GM18505 (cell line): Measurements from ENCODE around the gene KIAA1217.
"Not testable (repeated sequence)": the region's sequence is repeated elsewhere in the genome, so short reads cannot be mapped to it uniquely, and the experiment has no call there.

Experiments
- ATAC-seq: cut with Tn5 transposase; IDR thresholded peaks from one replicate; pipeline ENCODE4 v1.9.1; 2021; ENCODE audit not compliant: unreplicated experiment
- POLR2A ChIP-seq: IDR thresholded peaks from 4 replicates; pipeline ENCODE4 v1.6.1; 2011; ENCODE audit warnings: borderline replicate concordance; ENCODE audit not compliant: insufficient read depth, insufficient read length; ENCODE audit errors: extremely low read depth

KIAA1217 gene

DNA sequence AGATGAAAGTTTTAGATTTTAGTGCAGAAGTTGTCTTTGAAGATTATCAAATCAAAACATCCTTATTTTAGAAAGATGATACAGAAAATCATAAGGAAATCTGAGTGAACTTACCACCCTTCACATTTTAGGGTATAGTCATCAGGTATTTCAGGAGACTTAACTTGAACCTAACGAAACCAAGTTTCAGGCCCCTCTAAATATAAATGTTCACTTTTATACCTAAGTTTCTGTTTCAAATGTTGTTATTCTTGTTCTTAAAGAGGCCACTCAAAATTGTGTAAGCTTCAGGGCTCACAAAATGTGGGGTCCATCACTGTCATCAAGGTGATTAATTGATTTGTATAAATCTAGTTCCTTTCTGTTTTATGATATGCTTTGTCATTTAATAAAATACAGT, 216.2 kb downstream of the KIAA1217 start:
- ATAC-seq, result no peak
- TF ChIP-seq POLR2A, result no peak

DNA sequence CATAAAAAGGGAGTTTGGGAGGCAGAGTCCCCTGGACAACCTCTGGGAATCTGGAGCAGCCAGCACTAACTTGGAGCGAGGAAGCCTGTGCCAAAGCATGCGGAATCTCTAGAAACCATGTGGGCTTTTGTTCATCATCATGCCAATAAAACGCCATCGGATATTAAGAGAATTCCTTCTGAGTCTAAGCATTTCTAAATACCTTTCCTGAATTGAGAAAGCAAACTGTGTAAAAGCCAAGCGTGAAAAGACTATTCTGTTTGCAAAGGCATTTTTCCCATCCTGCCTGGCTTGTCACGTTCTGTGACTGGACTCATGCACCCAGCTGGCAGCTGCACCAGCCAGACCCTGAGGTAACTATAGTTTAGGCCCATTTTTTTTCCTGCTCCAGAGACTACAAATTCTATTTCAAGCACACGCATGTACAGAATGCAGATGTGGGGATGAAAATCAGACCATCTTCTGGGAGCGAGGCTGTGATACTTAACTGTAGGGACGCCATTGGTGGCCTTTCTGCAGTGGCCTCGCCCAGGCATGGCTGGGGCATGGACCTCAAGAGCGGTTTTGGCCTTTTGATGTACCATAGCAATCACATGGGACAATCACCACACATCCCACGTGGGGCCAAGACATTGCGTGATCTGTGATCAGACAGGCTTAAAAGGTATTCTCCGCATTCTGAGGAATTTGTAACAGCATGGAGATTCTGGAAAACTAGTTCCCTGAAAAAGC, 218.9 kb downstream of the KIAA1217 start:
- no peak for TF ChIP-seq POLR2A

DNA sequence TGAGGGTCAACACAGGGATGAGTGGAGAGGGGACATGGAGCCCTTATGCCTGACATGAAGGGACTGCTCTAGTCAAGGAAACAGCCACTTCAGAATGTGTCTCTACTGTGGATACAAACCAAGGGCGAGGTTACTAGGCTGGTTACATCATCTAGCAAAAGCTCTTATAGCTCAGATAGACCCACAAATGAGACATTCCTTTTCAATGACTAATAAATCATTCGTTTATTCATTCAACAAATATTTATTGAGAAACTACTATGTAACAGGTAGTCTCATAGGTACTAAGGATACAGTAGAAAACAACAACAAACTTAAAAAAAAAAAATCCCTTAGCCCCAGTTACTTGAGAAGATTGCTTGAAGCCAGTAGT, 219.5 kb downstream of the KIAA1217 start:
- TF ChIP-seq POLR2A, result no peak
- no peak for ATAC-seq

More for the DNA sequence above, 218.9 kb downstream of the KIAA1217 start:
- no peak for ATAC-seq

DNA sequence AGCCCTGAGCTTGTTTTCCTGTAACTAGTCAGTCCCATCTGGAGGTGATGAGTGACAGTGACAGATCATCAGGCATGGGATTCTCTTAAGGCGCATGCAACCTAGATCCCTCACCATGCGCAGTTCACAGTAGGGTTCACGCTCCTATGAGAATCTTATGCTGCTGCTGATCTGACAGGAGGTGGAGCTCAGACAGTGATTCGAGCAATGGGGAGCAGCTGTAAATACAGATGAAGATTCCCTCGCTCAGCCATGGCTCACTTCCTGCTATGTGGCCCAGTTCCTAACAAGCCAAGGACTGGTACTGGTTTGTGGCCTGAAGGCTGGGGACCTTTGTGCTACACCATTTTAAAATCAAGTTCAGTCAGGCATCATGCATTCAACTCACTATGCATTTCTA, 221.7 kb downstream of the KIAA1217 start:
- no peak for TF ChIP-seq POLR2A
- no peak for ATAC-seq

DNA sequence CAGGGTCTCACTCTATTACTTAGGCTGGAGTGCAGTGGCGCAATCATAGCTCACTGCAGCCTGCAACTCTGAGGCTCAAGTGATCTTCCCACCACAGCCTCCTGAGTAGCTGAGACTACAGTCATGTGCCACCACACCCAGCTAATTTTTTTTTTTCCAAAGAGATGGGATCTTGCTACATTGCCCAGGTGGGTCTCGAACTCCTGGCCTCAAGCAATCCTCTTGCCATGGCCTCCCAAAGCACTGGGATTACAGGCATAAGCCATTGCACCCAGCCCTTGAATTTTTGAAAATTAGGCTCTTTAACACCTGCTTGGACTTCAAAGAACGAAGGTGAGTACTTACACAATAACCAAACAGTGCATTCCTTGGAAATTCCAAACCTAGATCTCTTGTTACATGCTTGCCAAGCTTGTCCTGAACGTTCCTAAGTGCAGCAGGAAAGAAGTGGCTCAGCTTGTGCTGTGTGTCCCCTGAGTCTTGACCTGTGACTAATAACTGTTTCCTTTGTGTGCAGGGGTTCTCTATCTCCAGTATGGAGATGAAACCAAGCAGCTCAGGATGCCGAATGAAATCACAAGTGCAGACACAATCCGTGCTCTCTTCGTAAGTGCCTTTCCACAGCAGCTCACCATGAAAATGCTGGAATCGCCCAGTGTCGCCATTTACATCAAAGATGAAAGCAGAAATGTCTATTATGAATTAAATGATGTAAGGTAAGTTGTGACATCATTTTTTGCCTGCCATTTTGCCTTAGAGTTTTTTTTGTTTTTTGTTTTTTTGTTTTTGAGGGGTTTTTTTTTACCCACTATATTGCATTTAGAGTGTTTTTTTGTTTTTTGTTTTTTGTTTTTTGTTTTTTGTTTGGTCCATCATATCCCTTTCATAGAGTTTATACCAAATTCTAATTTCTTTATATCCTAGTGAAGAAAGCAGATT, 223.8 kb downstream of the KIAA1217 start:
- no peak for ATAC-seq
- no peak for TF ChIP-seq POLR2A

DNA sequence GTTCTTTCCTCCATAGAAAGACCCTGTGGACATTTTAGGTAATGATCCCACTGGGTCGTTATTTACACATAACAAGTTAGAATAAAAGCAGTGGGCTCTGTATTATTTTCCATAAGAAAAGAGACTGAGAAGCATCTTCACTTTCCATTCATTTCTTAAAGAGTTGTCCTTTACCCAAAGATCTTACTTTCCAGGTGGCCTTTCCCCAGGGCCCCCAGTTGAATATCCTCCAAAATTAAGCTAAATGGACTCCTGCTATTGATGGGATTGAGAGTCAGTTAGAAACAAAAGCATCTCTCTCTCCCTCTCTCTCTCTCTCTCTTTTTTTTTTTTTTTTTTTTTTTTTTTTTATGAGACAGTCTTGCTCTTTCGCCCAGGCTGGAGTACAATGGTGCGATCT, 224.8 kb downstream of the KIAA1217 start:
- no peak for ATAC-seq
- TF ChIP-seq POLR2A, result no peak

DNA sequence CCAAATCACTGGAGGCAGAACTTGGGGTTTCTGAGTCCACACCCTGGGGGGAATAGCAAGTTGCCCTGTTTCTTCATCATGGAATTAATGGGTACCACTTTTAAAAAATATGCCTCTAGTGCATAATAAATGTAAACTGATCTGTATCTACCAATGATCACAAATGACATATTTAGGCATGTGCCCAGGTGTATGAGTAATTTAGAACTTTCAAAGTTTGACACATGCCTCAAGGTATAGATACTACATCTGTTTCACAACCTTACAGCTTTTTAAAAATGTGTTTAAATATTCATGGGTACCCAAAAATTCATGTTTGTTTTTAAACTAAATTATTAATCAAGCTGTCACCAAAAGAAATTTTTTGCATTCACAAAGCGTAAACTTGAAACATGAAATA, 226.0 kb downstream of the KIAA1217 start:
- ATAC-seq, result no peak
- no peak for TF ChIP-seq POLR2A

DNA sequence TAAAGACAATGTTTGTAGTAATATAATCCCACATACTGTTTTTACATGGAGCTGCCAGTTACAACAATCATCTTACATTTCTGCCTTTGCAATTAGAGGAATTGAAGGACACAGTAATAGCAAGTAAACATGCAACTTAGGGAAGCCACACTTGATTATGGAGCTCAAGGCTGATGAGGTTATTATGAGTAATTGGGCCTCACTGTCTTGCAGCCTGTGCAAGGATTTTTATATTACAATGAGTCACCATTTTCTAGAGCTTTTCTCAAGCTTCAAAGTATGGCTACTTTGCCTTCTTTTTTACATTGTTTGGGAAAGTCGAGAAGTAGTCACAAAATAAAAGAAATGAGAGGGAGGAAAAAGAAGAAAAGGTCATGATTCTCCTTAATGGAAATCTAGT, 226.4 kb downstream of the KIAA1217 start:
- ATAC-seq, result no peak
- TF ChIP-seq POLR2A, result no peak

DNA sequence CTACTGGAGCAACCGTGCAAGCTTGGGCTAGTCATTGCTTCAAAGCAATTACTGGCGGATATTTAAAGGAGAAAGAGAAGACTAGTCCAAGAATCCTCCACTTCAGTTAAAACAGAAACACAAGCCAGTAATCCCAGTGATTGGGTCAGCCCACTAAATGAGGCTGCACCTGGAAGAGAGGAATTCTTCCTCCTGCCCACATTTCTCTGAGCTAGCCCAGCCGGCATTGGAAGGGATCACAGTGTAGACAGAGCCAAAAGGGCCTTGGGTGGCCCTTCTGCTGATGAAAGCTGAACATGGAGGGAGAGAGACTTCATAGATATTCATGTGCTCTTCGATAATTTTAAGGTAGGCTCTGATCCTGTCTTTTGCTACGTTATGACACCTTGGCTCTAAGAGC, 228.4 kb downstream of the KIAA1217 start:
- ATAC-seq, result no peak
- no peak for TF ChIP-seq POLR2A

DNA sequence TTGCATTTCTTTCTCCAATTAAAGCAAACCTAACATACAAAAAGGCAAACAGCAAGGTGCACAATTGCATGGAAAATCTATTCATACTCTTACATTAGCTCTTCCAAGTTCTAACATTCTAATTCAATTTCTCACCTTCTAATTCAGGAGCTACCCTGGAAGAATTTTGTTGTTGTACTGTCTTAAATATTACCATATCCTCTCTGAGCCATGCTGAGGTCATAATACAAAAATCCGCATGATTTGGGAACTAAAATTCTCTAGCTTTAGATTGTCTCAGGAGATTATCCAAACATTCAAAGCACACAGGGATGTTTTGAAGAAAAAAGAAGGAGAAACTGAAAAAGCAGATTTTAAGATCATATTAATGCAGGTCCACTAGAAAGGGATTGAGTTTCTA, 229.9 kb downstream of the KIAA1217 start:
- no peak for ATAC-seq
- no peak for TF ChIP-seq POLR2A

DNA sequence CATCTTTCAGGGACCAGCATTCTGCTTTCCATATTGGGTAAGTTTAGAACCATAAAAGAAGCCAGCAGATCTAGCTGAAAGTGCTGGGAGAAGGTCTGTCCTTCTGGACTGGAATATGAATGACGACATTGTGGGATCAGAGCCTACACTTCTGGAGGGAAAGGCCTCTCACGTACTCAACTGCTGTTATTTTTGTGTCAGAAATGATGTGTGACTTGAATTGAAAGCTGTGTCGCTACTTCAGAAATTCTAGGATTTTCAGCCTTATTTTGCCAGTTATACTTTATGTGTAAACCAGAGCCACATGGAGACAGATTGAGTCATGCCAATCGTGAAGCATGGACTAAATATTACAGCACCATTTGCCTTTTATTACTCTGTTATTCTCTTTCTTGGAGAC, 231.0 kb downstream of the KIAA1217 start:
- no peak for TF ChIP-seq POLR2A
- no peak for ATAC-seq

DNA sequence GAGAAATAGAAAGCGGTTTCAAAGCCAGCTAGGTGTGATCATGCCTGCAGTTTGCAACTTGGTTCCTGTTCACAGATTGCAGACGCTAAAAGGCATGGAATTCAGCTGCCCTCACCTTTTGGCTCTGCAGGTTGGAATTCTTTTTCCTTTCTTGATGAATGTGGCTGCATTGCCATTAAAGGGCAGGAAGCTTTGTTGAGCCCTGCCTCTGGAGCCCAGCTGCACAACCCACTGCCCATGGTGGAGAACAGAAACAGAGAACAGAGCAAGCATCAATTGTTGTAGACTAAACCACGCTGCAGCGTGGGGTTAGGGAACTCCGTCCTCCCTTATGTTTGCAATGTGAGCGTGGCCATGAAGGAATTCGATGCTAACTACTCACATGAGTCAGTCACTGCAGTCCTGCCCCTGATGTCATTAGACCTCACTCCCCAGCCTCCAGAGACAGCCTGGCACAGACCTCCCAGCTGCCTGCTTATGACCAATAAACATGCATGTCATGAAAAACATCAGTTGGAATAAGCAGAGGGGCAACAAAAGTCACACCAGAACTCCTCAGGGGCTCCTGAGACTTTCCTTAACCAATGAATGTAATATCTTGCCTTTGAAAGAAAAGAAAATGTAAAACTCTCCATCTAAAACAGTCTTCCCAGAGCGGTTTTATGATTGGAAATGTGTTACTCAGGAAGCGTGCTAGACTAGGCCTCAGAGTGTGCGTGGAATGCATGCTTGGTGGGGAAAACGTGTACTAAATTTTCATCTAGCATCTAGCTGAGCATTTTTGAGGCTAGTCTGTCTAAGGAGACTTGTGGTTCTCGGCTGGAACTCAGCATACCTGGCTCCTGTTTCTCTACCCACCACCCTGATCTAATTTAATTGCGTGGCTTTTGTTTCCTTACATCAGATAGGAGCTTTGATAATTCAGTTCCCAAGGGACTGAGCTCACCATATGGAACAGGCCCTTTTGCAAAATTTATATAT, 232.2 kb downstream of the KIAA1217 start:
- no peak for TF ChIP-seq POLR2A
- ATAC-seq, result no peak

DNA sequence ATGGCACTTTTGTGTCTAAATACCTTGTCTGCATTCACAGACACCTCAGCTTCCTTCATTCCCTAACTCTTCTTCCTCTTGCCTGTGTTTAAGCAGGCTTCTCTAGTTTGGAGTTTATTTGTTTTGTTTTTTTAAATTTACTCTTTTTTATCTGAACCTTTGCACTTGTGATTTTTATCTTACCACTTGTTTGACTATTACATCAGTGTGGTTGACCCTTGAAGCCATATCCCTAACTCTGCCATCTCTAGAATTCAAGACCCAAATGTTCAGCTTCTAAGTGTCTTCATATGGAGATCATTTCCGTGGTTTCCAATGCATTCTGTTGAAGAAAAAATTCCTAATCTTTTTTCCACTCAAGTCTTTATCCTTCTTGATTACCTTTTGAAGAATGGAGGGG, 233.3 kb downstream of the KIAA1217 start:
- TF ChIP-seq POLR2A, result no peak
- ATAC-seq, result no peak

DNA sequence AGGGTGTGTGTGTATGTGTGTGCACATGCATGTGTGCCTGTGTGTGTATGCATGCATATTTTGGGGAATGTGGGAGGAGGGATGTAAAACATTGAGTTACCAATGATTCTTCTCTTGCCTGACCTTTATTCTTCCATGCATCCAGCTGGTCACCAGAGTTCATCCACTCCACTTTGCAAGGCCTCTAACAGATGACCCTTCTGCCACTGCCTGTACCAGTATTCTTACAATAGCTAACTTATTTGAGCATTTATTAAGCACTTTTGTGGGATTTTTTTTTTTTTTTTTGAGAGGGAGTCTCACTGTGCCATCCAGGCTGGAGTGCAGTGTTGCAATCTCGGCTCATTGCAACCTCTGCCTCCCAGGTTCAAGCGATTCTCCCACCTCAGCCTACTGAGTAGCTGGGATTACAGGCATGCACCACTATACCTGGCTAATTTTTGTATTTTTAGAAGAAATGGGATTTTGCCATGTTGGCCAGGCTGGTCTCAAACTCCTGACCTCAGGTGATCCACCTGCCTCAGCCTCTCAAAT, 233.8 kb downstream of the KIAA1217 start:
- ATAC-seq, result not testable (repeated sequence)

DNA sequence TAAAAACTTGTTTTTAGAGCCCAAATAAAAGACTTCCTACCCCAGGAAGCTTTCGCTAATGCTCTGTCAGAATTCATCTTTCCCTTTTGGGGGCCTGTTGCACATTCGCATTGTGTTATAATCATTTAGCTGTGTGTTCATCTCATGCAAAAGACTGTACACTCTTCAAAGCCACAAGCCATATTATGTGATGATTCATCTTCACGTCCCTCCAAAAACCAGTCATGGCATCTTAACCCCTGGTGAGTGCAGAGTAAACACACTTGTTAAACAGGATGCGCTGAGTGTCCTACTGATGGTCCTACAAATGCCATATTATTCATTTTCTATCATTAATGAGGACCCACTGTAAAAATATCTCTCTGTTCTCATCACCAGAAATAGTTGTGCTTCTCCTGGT, 235.4 kb downstream of the KIAA1217 start:
- no peak for ATAC-seq
- no peak for TF ChIP-seq POLR2A

DNA sequence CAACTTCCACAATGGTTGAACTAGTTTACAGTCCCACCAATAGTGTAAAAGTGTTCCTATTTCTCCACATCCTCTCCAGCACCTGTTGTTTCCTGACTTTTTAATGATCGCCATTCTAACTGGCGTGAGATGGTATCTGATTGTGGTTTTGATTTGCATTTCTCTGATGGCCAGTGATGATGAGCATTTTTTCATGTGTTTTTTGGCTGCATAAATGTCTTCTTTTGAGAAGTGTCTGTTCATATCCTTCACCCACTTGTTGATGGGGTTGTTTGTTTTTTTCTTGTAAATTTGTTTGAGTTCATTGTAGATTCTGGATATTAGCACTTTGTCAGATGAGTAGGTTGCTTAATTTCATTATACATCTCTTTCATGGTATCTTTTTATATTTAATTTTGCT, 237.0 kb downstream of the KIAA1217 start:
- not testable (repeated sequence) for ATAC-seq
